ENCODE results near the gene CTTN.
A peak's percentile ranks its signal among the peaks of the same experiment; 100 is the strongest.

The CTTN gene

GRCh38 chr11:70477176-70477575 lies 78.8 kb downstream of the CTTN start:
- DNase-seq (ENCODE audit: low spot score), result no peak

GRCh38 chr11:70477609-70478008 lies 79.3 kb downstream of the CTTN start:
- DNase-seq (ENCODE audit: low spot score), result no peak

DNA sequence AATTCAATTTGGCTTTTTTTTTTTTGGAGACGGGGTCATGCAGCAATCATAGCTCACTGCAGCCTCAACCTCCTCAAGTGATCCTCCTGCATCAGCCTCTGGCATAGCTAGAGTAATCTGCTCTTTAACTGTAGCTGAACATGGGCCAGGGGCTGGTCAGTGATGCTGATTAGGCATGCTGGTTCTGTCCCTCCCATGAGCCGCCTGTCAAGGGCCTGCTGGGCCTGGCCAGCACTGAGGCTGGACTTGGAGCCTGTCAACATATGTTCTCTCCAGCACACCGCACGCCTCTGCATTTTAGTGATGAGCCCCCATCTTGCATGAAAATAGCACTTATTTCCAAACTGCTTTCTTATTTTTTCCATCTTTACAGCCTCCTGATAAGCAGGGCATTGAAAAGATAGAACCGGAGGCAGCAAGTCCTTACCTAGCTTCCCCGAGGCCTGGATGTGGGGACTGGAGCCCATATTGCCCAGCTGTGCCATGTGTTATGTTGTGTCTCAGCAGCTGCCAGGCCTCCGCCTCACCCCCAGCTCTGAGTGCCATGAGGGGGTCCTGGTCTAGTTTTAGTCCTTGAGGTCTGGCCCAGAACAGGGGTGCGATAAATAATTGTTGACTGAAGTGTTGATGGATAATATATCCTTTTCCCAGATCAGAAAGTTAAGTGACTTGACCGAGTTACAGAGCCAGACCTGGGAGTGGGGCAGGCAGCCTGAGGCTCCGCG lies 80.0 kb downstream of the CTTN start:
- DNase-seq (ENCODE audit: low spot score), result no peak

DNA sequence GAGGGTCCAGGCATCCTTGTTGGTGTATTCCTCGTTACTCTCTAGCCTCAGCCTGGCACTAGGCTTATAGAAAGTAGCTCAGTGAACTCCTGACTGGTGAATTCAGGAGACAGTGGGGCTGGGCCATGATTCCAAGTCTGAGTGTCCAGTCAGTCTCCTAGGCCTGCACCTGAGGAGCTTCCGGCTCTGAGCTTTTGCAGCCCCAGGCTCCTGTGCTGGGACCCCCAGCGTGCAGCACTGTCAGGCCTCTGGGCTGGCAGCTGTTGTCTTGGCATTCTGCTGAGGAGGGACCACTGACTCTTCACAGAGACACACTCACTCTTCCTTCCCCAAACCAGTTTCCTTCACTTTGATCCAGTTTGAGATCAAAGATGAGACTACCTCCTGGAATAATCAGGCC lies 82.4 kb downstream of the CTTN start:
- no peak for DNase-seq (ENCODE audit: low spot score)

- peak; percentile 82 for DNase-seq (ENCODE audit: low spot score)
These were observed 83.5 kb downstream of the CTTN start for GRCh38 chr11:70481625-70482528.

- no peak for DNase-seq (ENCODE audit: low spot score)
These were observed 84.2 kb downstream of the CTTN start for GRCh38 chr11:70482529-70482917.

DNA sequence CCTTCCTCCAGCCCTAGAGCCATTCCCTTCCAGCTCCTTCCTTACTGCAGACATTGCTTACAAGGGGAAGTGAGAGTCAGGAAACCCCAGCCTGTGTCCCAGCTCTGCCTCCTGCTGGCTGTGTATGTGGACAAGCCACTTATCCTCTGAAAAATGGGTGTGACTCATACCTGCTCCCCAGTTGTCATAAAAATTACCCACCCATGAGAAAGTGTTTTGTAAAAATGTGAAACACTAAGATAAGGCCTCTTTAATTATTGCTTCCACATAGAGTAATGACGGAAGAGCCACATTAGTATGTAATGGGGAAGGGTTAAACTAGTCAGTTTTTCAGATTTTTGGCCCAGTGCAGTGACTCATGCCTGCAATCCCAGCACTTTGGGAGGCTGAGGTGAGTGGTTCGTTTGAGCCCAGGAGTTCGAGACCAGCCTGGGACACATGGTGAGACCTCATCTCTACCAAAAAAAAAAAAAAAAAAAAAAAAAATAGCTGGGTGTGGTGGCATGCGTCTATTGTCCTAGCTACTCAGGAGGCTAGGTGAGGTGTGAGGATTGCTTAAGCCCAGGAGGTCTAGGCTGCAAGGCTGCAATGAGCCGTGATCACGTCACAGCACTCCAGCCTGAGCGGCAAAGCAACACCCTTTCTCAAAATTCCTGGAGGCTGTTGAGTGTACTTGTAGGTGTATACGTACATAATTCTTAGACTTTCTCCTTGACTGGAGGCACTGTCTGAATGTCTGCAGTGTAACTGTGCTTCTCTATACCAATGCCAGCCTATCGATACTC lies 84.9 kb downstream of the CTTN start:
- DNase-seq (ENCODE audit: low spot score), result peak; percentile 52

DNA sequence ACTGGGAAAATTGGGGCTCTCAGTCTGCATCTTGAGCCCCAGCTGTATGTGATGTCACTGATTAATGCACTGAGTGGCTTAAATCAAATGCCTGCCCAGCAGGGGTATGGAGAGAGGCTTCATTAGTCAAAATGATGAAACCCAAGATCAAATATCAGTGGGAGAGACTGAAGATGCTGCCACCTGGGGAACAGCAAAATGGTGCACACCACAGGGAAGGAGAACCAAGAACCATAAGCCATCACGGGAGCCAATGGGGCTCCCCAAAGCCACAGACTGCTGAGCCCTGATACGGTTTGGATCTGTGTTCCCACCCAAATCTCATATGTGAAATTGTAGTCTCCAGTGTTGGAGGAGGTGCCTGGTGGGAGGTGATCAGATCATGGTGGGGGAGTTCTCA lies 85.6 kb downstream of the CTTN start:
- no peak for DNase-seq (ENCODE audit: low spot score)

GRCh38 chr11:70485326-70486025 lies 87.1 kb downstream of the CTTN start:
- DNase-seq (ENCODE audit: low spot score), result no peak

DNA sequence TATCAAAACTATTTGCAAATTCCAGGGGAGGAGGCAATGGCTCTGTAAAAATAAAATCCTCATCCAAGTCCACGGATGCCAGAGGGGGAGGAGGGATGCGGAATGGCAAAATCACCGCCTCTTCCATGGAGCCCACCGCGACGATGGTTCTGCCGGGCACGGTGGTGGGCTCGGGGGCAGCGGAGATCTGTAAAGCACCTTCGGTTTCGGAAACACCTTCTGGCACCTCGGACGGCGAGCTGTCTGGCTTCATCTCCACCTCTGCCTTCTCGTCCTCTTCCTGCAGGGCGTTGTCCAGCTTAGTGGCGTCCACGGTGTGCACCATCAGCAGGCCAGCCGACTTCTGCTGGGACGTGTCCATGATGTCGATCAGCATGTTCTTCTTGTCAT lies 87.7 kb downstream of the CTTN start:
- DNase-seq (ENCODE audit: low spot score), result no peak

All from AG20443 (cell line).